CD4-positive, CD25-positive, alpha-beta regulatory T cell (primary cell): ENCODE measurements around the gene CFAP46. TPM values are rescaled to one million over a fixed set of nuclear protein-coding genes. Genes with fewer than 3 reads are reported as not detected.

Experiments
- ATAC-seq, 2 donors: fragments of 150-1000 bp; cut with Tn5 transposase; one replicate each; pipeline ENCODE4 v1.10.0; 2021; ENCODE audit warnings: low read depth in 2 of 2, moderate number of reproducible peaks in 2 of 2, moderate library complexity in 1 of 2
- DNase-seq, 3 donors: peaks; one replicate each; pipeline versions ENCODE4 v3.0.0 to v3.0.0-alpha.2; 2012 to 2022; ENCODE audit warnings: mixed read lengths in 1 of 3
- H3K27ac ChIP-seq: one replicate; pipeline ENCODE4 v1.7.0; 2013; ENCODE audit warnings: mild to moderate bottlenecking, low read length; ENCODE audit not compliant: insufficient read depth, poor library complexity, severe bottlenecking
- H3K27me3 ChIP-seq: one replicate; pipeline ENCODE4 v1.7.0; 2013; ENCODE audit warnings: low read length; ENCODE audit not compliant: control insufficient read depth, insufficient read depth
- H3K36me3 ChIP-seq: one replicate; pipeline ENCODE4 v1.7.0; 2013; ENCODE audit warnings: mild to moderate bottlenecking, low read length, moderate library complexity; ENCODE audit not compliant: control insufficient read depth, insufficient read depth
- H3K4me1 ChIP-seq: 2 replicates; pipeline ENCODE4 v1.7.0; 2013; ENCODE audit warnings: mild to moderate bottlenecking, low read length; ENCODE audit not compliant: insufficient read depth, control insufficient read depth, poor library complexity, severe bottlenecking
- H3K4me3 ChIP-seq: one replicate; pipeline ENCODE4 v1.7.0; 2013; ENCODE audit warnings: low read depth, mild to moderate bottlenecking, low read length, moderate library complexity
- H3K9me3 ChIP-seq, 2 experiments: 1 replicate in 1 of 2; 2 replicates in 1 of 2; pipeline ENCODE4 v1.7.0; 2013; ENCODE audit warnings: low read length in 2 of 2, mild to moderate bottlenecking in 1 of 2, moderate library complexity in 1 of 2; ENCODE audit not compliant: control insufficient read depth in 2 of 2
- H3K27ac Mint-ChIP-seq, 3 donors: one replicate each; pipeline ENCODE4 v1.8.0; 2020 to 2022; ENCODE audit warnings: mild to moderate bottlenecking in 3 of 3, mixed read lengths in 3 of 3, moderate library complexity in 2 of 3
- H3K27me3 Mint-ChIP-seq: one replicate; pipeline ENCODE4 v1.8.0; 2022; ENCODE audit warnings: mild to moderate bottlenecking, mixed read lengths
- H3K36me3 Mint-ChIP-seq: one replicate; pipeline ENCODE4 v1.8.0; 2020; ENCODE audit warnings: mixed read lengths
- H3K4me1 Mint-ChIP-seq, 4 donors: one replicate each; pipeline ENCODE4 v1.8.0; 2020 to 2022; ENCODE audit warnings: mixed read lengths in 4 of 4, mild to moderate bottlenecking in 1 of 4
- H3K4me3 Mint-ChIP-seq, 4 donors: one replicate each; pipeline ENCODE4 v1.8.0; 2020 to 2022; ENCODE audit warnings: mild to moderate bottlenecking in 4 of 4, mixed read lengths in 4 of 4, moderate library complexity in 3 of 4
- H3K9me3 Mint-ChIP-seq, 7 donors: one replicate each; pipeline ENCODE4 v1.8.0; 2020 to 2022; ENCODE audit warnings: mixed read lengths in 7 of 7, mild to moderate bottlenecking in 3 of 7, moderate library complexity in 2 of 7
- polyA plus RNA-seq, 4 donors: library from polyadenylated mRNA; unstranded; fragments of 300-500 nt; fragmentation: Illumina TruSeq; gene quantifications; one replicate each; pipeline ENCODE4 v1.2.3, GENCODE V29; 2021
- total RNA-seq: library from RNA; stranded (reverse); gene quantifications from one replicate; pipeline ENCODE4 v1.2.3, GENCODE V29; 2022

Gene CFAP46
- total and polyA plus RNA-seq, 5 donors from 2014 or later, result not detected

DNA sequence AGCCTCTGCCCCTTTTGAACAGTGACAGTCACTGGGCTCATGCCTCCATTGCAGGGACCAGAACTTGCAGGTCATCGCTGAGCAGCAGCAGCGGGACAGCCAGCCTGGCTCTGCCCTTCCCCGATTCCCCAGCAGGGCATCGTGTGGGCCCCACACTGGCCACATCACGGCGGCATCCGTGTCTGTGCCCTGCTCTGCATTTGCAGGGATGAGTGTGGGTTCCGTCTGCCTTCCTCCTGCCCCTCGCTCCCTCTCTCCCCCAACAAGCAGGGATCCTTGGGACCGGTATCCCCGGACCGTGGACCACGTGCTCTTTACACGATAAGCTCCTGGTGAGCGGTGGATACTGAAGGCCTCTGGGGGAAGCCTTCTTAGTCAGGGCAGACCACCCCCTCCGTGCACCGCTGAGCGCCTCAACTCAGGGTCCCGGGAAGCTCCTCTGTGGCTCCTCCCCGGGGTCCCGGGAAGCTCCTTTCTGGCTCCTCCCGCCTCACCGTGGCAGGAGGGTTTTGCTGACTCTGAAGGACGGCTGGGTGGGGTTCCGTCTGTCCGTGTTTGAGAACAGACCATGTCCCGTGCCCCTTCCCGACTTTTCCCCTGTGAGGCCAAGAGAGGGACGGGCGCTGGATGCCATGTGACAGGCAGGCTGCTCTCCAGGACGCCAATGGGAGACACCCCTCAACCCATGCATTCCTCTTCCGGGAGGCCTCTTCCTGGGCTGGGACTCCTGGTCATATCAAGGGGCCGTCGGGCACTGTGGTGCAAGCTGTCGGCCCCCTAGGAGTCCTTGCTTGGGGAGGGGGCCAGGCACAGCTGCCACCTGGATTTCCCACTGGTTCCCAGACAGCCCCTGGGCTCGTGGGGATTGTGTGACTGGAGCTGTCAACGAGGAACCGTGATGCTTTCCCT lies 132.9 kb downstream of the CFAP46 start:
- H3K9me3 ChIP-seq, result no peaks in the 10 kb centered on the region
- Mint-ChIP-seq H3K4me3 (no peak overlapping the region), H3K9me3 (peaks cover 0 to 2% (median 0%) of the 10 kb centered on the region in 7 donors), H3K4me1 (no peaks in the 10 kb centered on the region), H3K36me3 (no peaks in the 10 kb centered on the region), H3K27me3 (no peaks in the 10 kb centered on the region), H3K27ac (no peak overlapping the region)
- no peak overlapping the region for H3K27ac ChIP-seq
- no peak for DNase-seq
- H3K36me3 ChIP-seq, result no peaks in the 10 kb centered on the region
- no peaks in the 10 kb centered on the region for H3K4me1 ChIP-seq
- no peaks in the 10 kb centered on the region for H3K27me3 ChIP-seq
- ATAC-seq, result no peak
- H3K4me3 ChIP-seq, result no peak overlapping the region

- no peaks in the 10 kb centered on the region for H3K27me3 ChIP-seq
- DNase-seq (no peak), ATAC-seq (no peak)
- H3K4me1 ChIP-seq, result no peaks in the 10 kb centered on the region
- H3K27ac ChIP-seq, result no peak overlapping the region
- H3K36me3 ChIP-seq, result no peaks in the 10 kb centered on the region
- H3K27me3 Mint-ChIP-seq, result no peaks in the 10 kb centered on the region
- no peak overlapping the region for H3K4me3 ChIP-seq
- no peaks in the 10 kb centered on the region for H3K4me1 Mint-ChIP-seq
- no peak overlapping the region for H3K4me3 Mint-ChIP-seq
- H3K9me3 Mint-ChIP-seq, result peaks cover 0 to 2% (median 0%) of the 10 kb centered on the region in 7 donors
- H3K36me3 Mint-ChIP-seq, result no peaks in the 10 kb centered on the region
- H3K27ac Mint-ChIP-seq, result no peak overlapping the region
- H3K9me3 ChIP-seq, result no peaks in the 10 kb centered on the region
These were observed 133.8 kb downstream of the CFAP46 start for GRCh38 chr10:132808383-132809231.

DNA sequence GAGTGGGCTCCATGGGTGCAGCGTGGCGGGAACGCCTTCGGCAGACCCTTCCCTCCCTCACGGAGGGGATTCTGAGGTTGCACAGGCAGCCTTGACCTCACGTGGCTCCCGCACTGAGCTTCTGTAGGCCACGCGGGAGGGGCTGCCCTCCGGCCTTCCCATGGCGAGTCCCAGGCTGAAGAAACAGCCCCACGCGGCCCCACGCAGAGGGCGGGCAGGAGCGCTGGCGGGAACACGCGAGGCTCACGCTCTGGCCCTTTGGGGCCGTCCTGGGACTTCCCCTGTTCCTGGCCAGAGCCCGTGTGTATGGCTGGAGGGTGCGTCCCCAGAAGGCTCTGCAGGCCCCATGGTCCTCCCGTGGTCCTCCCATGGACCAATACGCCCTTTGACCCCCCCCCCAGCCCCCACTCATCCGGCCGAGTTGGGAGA lies 134.7 kb downstream of the CFAP46 start:
- no peaks in the 10 kb centered on the region for H3K9me3 ChIP-seq
- no peak overlapping the region for H3K27ac Mint-ChIP-seq
- no peak overlapping the region for H3K4me3 Mint-ChIP-seq
- no peaks in the 10 kb centered on the region for H3K27me3 ChIP-seq
- H3K4me1 Mint-ChIP-seq, result no peaks in the 10 kb centered on the region
- no peak overlapping the region for H3K4me3 ChIP-seq
- peaks cover 0 to 2% (median 0%) of the 10 kb centered on the region in 7 donors for H3K9me3 Mint-ChIP-seq
- no peaks in the 10 kb centered on the region for H3K27me3 Mint-ChIP-seq
- H3K36me3 ChIP-seq, result no peaks in the 10 kb centered on the region
- H3K36me3 Mint-ChIP-seq, result no peaks in the 10 kb centered on the region
- DNase-seq (no peak), ATAC-seq (no peak)
- H3K27ac ChIP-seq, result no peak overlapping the region
- no peaks in the 10 kb centered on the region for H3K4me1 ChIP-seq

DNA sequence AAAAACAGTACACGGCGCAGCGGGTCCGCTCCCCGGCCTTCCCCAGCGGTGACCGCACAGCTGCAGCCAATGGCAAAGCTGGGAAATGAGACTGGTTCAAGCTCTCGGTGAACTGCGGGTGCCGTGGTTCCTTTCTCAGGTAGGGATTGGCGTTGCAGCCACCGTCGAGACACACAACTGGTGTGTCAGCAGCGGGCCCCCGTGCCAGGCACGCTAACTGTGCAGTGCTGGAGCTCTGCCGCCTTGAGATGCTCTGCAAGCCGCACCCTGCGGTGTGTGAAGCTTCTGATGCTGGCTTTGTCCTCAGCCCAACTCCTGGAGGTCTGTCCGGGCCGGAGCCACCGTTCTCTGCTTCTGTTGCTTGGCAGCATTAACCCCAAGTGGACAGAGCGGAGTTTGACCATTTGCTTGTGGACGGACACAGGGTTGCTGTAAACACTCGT lies 135.8 kb downstream of the CFAP46 start:
- no peak overlapping the region for H3K4me3 ChIP-seq
- H3K27me3 ChIP-seq, result no peaks in the 10 kb centered on the region
- H3K4me1 ChIP-seq, result no peaks in the 10 kb centered on the region
- no peaks in the 10 kb centered on the region for H3K36me3 ChIP-seq
- Mint-ChIP-seq H3K4me1 (no peaks in the 10 kb centered on the region), H3K9me3 (peaks cover 0 to 4% (median 0%) of the 10 kb centered on the region in 7 donors), H3K27me3 (no peaks in the 10 kb centered on the region), H3K27ac (no peak overlapping the region), H3K4me3 (no peak overlapping the region), H3K36me3 (no peaks in the 10 kb centered on the region)
- H3K9me3 ChIP-seq, result no peaks in the 10 kb centered on the region
- no peak overlapping the region for H3K27ac ChIP-seq
- ATAC-seq (no peak), DNase-seq (no peak)

DNA sequence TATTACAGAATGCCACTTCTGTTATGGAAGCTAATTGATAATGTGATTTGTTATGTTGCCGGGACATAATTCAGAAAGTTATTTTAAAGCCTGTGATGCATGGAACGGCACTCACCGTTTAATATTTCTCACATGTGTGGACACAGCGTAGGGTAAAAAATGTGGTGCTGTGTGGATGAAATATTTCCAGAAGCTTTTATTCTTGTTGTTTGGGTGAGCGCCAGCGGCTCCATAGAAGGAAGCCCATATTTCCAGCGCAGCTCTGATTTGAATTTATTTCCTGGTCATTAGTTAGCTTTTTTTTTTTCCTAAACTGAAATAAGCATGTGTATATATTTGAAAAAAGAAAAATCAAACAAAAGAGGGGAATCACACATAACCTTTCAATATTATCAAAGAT lies 136.3 kb downstream of the CFAP46 start:
- no peaks in the 10 kb centered on the region for H3K9me3 ChIP-seq
- no peaks in the 10 kb centered on the region for H3K27me3 ChIP-seq
- no peaks in the 10 kb centered on the region for H3K36me3 ChIP-seq
- no peaks in the 10 kb centered on the region for H3K4me1 Mint-ChIP-seq
- H3K27ac Mint-ChIP-seq, result no peak overlapping the region
- no peak overlapping the region for H3K4me3 Mint-ChIP-seq
- H3K4me1 ChIP-seq, result no peaks in the 10 kb centered on the region
- H3K4me3 ChIP-seq, result no peak overlapping the region
- no peak overlapping the region for H3K27ac ChIP-seq
- ATAC-seq (no peak), DNase-seq (no peak)
- no peaks in the 10 kb centered on the region for H3K27me3 Mint-ChIP-seq
- H3K9me3 Mint-ChIP-seq, result peaks cover 0 to 4% (median 0%) of the 10 kb centered on the region in 7 donors
- no peaks in the 10 kb centered on the region for H3K36me3 Mint-ChIP-seq

GRCh38 chr10:132805599-132805998 lies 136.8 kb downstream of the CFAP46 start:
- Histone ChIP-seq H3K36me3 (no peaks in the 10 kb centered on the region), H3K27me3 (no peaks in the 10 kb centered on the region), H3K27ac (no peak overlapping the region), H3K4me1 (no peaks in the 10 kb centered on the region), H3K4me3 (no peak overlapping the region), H3K9me3 (no peaks in the 10 kb centered on the region)
- Mint-ChIP-seq H3K9me3 (peaks cover 0 to 4% (median 0%) of the 10 kb centered on the region in 7 donors), H3K27me3 (no peaks in the 10 kb centered on the region), H3K27ac (no peak overlapping the region), H3K36me3 (no peaks in the 10 kb centered on the region), H3K4me3 (no peak overlapping the region), H3K4me1 (no peaks in the 10 kb centered on the region)
- ATAC-seq, result no peak
- no peak for DNase-seq

DNA sequence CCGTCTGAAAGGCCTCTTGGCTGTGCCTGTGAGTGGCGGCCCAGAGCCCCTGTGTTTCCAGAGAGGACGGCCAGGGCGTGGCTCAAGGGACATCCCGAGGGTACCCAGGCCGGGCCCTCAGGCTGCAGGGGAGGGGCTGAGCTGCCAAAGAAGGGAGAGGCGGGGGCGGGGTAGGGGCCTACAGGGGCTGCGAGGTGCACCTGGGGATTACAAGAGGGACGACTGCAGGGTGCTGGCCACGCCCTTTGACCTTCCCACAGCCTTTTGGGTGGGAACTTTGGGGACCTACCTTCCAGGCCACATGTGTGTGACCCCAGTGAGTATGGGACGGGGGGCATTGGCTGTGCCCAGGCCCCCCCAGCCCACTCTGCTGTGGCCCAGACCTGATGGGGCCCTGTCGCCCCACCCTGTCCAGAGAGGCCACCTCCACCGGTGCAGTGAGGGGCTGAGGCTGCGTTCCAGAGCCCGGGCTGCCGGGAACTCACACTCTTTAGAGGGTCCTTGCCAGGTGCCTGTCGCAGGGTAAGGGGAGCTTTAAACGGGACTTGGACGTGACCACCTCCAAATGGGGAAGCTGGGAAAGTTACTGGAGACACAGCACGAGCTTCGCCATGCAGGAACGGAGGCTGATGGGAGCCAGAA lies 137.5 kb downstream of the CFAP46 start:
- Mint-ChIP-seq H3K4me3 (no peak overlapping the region), H3K36me3 (no peaks in the 10 kb centered on the region), H3K27ac (no peak overlapping the region), H3K4me1 (no peaks in the 10 kb centered on the region), H3K9me3 (peaks cover 0 to 4% (median 0%) of the 10 kb centered on the region in 7 donors), H3K27me3 (no peaks in the 10 kb centered on the region)
- H3K36me3 ChIP-seq, result no peaks in the 10 kb centered on the region
- no peaks in the 10 kb centered on the region for H3K27me3 ChIP-seq
- H3K9me3 ChIP-seq, result no peaks in the 10 kb centered on the region
- ATAC-seq (no peak), DNase-seq (no peak)
- no peaks in the 10 kb centered on the region for H3K4me1 ChIP-seq
- no peak overlapping the region for H3K27ac ChIP-seq
- no peak overlapping the region for H3K4me3 ChIP-seq
